Measurements from ENCODE around the gene HFE. TPM values are rescaled to one million over a fixed set of nuclear protein-coding genes. Genes with fewer than 3 reads are reported as not detected.

HFE gene
- total RNA-seq, 1 experiment from 2014 or later = 5.7 TPM

DNA sequence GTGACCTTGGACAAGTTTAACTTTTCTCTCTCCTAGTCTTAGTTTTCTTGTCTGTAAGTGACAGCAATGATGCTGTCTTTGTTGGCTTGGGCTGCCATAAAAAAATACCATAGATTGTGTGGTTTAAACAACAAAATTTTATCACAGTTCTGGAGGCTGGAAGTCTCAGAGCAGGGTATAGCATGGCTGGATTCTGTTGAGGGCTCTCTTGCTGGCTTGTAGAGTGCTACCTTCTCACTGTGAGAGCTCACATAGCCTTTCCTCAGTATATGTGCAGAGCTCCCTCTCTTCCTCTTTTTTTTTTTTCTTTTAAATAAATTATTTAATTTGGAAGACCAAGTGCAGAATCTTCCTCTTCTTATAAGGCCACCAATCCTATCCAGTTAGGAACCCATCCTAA, 26.3 kb downstream of the HFE start:
- H3K4me3 Mint-ChIP-seq (ENCODE audit: unreplicated experiment) = no peak overlapping the region
- ChIA-PET CTCF (no interaction called here), POLR2A (no interaction called here)
- no peaks in the 10 kb centered on the region for H3K27me3 Mint-ChIP-seq (ENCODE audit: insufficient read depth, unreplicated experiment)
- Histone ChIP-seq H3K4me3 (ENCODE audit: low read depth, low read length) (no peak overlapping the region), H3K27me3 (replicated peaks; ENCODE audit: control insufficient read depth, insufficient read depth, low read length) (no peaks in the 10 kb centered on the region), H3K4me1 (peaks cover 17% of the 10 kb centered on the region; the same call in 1 of the 2 replicates), H3K9me3 (no peaks in the 10 kb centered on the region), H3K36me3 (ENCODE audit: control insufficient read depth, insufficient read depth, low read length) (no peaks in the 10 kb centered on the region)
- no peaks in the 10 kb centered on the region for H3K9me3 Mint-ChIP-seq (ENCODE audit: unreplicated experiment)
- BruUV-seq (replicated peaks) = no TSS peak
- no peaks in the 10 kb centered on the region for H3K4me1 Mint-ChIP-seq (ENCODE audit: low read depth, unreplicated experiment)
- DNase-seq = no peak
- intact Hi-C loops (cut with micrococcal nuclease; ENCODE audit: unreplicated experiment) = no loop called here
- TF ChIP-seq, protein P1, sequence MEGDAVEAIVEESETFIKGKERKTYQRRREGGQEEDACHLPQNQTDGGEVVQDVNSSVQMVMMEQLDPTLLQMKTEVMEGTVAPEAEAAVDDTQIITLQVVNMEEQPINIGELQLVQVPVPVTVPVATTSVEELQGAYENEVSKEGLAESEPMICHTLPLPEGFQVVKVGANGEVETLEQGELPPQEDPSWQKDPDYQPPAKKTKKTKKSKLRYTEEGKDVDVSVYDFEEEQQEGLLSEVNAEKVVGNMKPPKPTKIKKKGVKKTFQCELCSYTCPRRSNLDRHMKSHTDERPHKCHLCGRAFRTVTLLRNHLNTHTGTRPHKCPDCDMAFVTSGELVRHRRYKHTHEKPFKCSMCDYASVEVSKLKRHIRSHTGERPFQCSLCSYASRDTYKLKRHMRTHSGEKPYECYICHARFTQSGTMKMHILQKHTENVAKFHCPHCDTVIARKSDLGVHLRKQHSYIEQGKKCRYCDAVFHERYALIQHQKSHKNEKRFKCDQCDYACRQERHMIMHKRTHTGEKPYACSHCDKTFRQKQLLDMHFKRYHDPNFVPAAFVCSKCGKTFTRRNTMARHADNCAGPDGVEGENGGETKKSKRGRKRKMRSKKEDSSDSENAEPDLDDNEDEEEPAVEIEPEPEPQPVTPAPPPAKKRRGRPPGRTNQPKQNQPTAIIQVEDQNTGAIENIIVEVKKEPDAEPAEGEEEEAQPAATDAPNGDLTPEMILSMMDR (IDR thresholded peaks at IDR 0.05; ENCODE audit: insufficient read depth in 1 of 2, low read depth in 1 of 2, low read length in 1 of 2, severe bottlenecking in 1 of 2, unreplicated experiment in 1 of 2) = no peak
- no peak overlapping the region for H3K27ac Mint-ChIP-seq (ENCODE audit: unreplicated experiment)
- peaks cover 12% of the 10 kb centered on the region for H3K36me3 Mint-ChIP-seq (ENCODE audit: insufficient read depth, unreplicated experiment)

DNA sequence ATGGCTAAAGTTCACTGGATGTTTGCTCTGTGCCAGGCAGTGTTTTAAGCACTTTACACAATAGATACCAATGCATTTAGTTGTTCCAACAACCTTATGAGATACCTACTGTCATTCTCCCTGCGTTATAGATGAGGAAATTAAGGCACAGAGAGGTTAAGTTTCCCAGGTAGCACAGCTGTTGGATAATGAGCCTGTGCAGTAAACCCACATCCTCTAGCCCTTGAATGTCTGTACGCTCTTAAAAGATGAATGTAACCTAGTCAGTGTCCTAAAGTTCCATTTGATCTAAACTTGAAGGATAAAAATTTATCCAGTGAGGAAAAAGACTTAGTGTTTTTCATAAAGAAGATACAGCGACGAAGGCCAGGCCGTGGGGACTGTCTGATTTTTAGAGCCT, 28.0 kb downstream of the HFE start:
- Histone ChIP-seq H3K36me3 (ENCODE audit: control insufficient read depth, insufficient read depth, low read length) (no peaks in the 10 kb centered on the region), H3K27me3 (replicated peaks; ENCODE audit: control insufficient read depth, insufficient read depth, low read length) (no peaks in the 10 kb centered on the region), H3K4me3 (ENCODE audit: low read depth, low read length) (no peak overlapping the region), H3K4me1 (peaks cover 11% of the 10 kb centered on the region), H3K9me3 (no peaks in the 10 kb centered on the region)
- DNase-seq = no peak
- intact Hi-C loops (cut with micrococcal nuclease; ENCODE audit: unreplicated experiment) = no loop called here
- TF ChIP-seq, protein P1 (IDR thresholded peaks at IDR 0.05; ENCODE audit: insufficient read depth in 1 of 2, low read depth in 1 of 2, low read length in 1 of 2, severe bottlenecking in 1 of 2, unreplicated experiment in 1 of 2) = no peak
- CTCF ChIA-PET = no interaction called here
- Mint-ChIP-seq H3K27me3 (ENCODE audit: insufficient read depth, unreplicated experiment) (no peaks in the 10 kb centered on the region), H3K9me3 (ENCODE audit: unreplicated experiment) (no peaks in the 10 kb centered on the region), H3K36me3 (ENCODE audit: insufficient read depth, unreplicated experiment) (peaks cover 5% of the 10 kb centered on the region), H3K27ac (ENCODE audit: unreplicated experiment) (no peak overlapping the region), H3K4me3 (ENCODE audit: unreplicated experiment) (no peak overlapping the region), H3K4me1 (ENCODE audit: low read depth, unreplicated experiment) (no peaks in the 10 kb centered on the region)
- POLR2A ChIA-PET = no interaction called here
- BruUV-seq (replicated peaks) = no TSS peak

- Mint-ChIP-seq H3K36me3 (ENCODE audit: insufficient read depth, unreplicated experiment) (peaks cover 12% of the 10 kb centered on the region), H3K4me3 (ENCODE audit: unreplicated experiment) (no peak overlapping the region), H3K27me3 (ENCODE audit: insufficient read depth, unreplicated experiment) (no peaks in the 10 kb centered on the region), H3K9me3 (ENCODE audit: unreplicated experiment) (no peaks in the 10 kb centered on the region), H3K4me1 (ENCODE audit: low read depth, unreplicated experiment) (peaks cover 6% of the 10 kb centered on the region), H3K27ac (ENCODE audit: unreplicated experiment) (no peak overlapping the region)
- Histone ChIP-seq H3K4me1 (peaks cover 17% of the 10 kb centered on the region), H3K4me3 (ENCODE audit: low read depth, low read length) (no peak overlapping the region), H3K36me3 (ENCODE audit: control insufficient read depth, insufficient read depth, low read length) (no peaks in the 10 kb centered on the region), H3K27me3 (replicated peaks; ENCODE audit: control insufficient read depth, insufficient read depth, low read length) (no peaks in the 10 kb centered on the region), H3K9me3 (no peaks in the 10 kb centered on the region)
- intact Hi-C loops (cut with micrococcal nuclease; ENCODE audit: unreplicated experiment) = no loop called here
- TF ChIP-seq, protein P1 (IDR thresholded peaks at IDR 0.05; ENCODE audit: insufficient read depth in 1 of 2, low read depth in 1 of 2, low read length in 1 of 2, severe bottlenecking in 1 of 2, unreplicated experiment in 1 of 2) = no peak
- CTCF ChIA-PET = no interaction called here
- BruUV-seq (replicated peaks) = no TSS peak
- POLR2A ChIA-PET = no interaction called here
- DNase-seq = no peak
These were observed 29.0 kb downstream of the HFE start for GRCh38 chr6:26116267-26116666.
